HEK293T (cell line): Measurements from ENCODE around the gene CERK.

Experiments
- BHLHE40 ChIP-seq: fragments of 450-650 bp; IDR thresholded peaks from 2 replicates; pipeline ENCODE4 v1.6.1; 2016; ENCODE audit warnings: mild to moderate bottlenecking, moderate library complexity, borderline replicate concordance
- CTBP1 ChIP-seq: fragments of 450-650 bp; IDR thresholded peaks from 2 replicates; pipeline ENCODE4 v1.6.1; 2016; ENCODE audit warnings: borderline replicate concordance
- FOXA1 ChIP-seq: fragments of 450-650 bp; IDR thresholded peaks from 2 replicates; pipeline ENCODE4 v1.6.1; 2016; ENCODE audit warnings: mild to moderate bottlenecking
- FOXM1 ChIP-seq: fragments of 450-650 bp; IDR thresholded peaks from 2 replicates; pipeline ENCODE4 v1.6.1; 2017; ENCODE audit warnings: mild to moderate bottlenecking, borderline replicate concordance
- HDGF ChIP-seq: fragments of 450-650 bp; IDR thresholded peaks from 2 replicates; pipeline ENCODE4 v1.6.1; 2017; ENCODE audit warnings: antibody characterized with exemption, borderline replicate concordance
- SUZ12 ChIP-seq: fragments of 450-650 bp; IDR thresholded peaks from 2 replicates; pipeline ENCODE4 v1.6.1; 2016; ENCODE audit warnings: mild to moderate bottlenecking
- TARDBP ChIP-seq: fragments of 450-650 bp; IDR thresholded peaks from 2 replicates; pipeline ENCODE4 v1.6.1; 2016

GRCh38 chr22:46734830-46735453, 3.1 kb downstream of the CERK start:
- no peak for TF ChIP-seq HDGF
- no peak for TF ChIP-seq FOXM1
- TF ChIP-seq SUZ12, result no peak
- no peak for TF ChIP-seq FOXA1
- TF ChIP-seq CTBP1, result no peak
- TF ChIP-seq TARDBP, result no peak
- TF ChIP-seq BHLHE40, result no peak
